GM10248 (cell line): Measurements from ENCODE around the gene PLEKHA6.

Experiments used
- CTCF ChIA-PET: fragments of 300-600 bp; sonication (Branson Sonifier 250); formaldehyde crosslinking; extraction: SDS; loops from one replicate; lab custom pipeline; 2021; ENCODE audit warnings: antibody characterized with exemption; lab: Yijun Ruan, JAX
- POLR2A ChIA-PET: fragments of 350-650 bp; sonication (Branson Sonifier 250); formaldehyde crosslinking; extraction: SDS; loops from one replicate; lab custom pipeline; 2020; ENCODE audit warnings: antibody characterized with exemption; lab: Yijun Ruan, JAX
- DNase-seq: peaks from one replicate; pipeline ENCODE4 v3.0.0; 2012; ENCODE audit errors: extremely low spot score
- CTCF ChIP-seq: IDR thresholded peaks from 2 replicates; pipeline ENCODE4 v1.5.1; 2012; ENCODE audit warnings: mild to moderate bottlenecking, low read depth; ENCODE audit errors: extremely low read depth, missing control alignments, control extremely low read depth

PLEKHA6 gene

GRCh38 chr1:204280099-204280961 is 79.4 kb downstream of the PLEKHA6 start:
- DNase-seq: no peak
- no peak for TF ChIP-seq CTCF
- ChIA-PET CTCF (no interaction called here), POLR2A (no interaction called here)

- ChIA-PET CTCF (interaction anchor here (1.2 to 1.3 kb wide), 2 partner anchors 10 to 20 kb away, joined by 5 to 6 read pairs; no protein-coding TSS in a partner anchor), POLR2A (no interaction called here)
These were observed 80.8 kb downstream of the PLEKHA6 start for GRCh38 chr1:204278958-204279357.

GRCh38 chr1:204278251-204278650 is 81.5 kb downstream of the PLEKHA6 start:
- DNase-seq: no peak
- TF ChIP-seq CTCF: no peak
- POLR2A ChIA-PET: interaction anchor here (0.6 kb wide), 1 partner anchor 397 kb away, joined by 4 read pairs; no protein-coding TSS in a partner anchor
- CTCF ChIA-PET: interaction anchor here (1.2 to 1.3 kb wide), 2 partner anchors 9 to 20 kb away, joined by 5 to 6 read pairs; no protein-coding TSS in a partner anchor

More at GRCh38 chr1:204278958-204279357, 80.8 kb downstream of the PLEKHA6 start:
- no peak for DNase-seq
- no peak for TF ChIP-seq CTCF

GRCh38 chr1:204277563-204278219 is 82.0 kb downstream of the PLEKHA6 start:
- no peak for TF ChIP-seq CTCF
- POLR2A ChIA-PET: interaction anchor here (0.6 kb wide), 1 partner anchor 398 kb away, joined by 4 read pairs; no protein-coding TSS in a partner anchor

DNA sequence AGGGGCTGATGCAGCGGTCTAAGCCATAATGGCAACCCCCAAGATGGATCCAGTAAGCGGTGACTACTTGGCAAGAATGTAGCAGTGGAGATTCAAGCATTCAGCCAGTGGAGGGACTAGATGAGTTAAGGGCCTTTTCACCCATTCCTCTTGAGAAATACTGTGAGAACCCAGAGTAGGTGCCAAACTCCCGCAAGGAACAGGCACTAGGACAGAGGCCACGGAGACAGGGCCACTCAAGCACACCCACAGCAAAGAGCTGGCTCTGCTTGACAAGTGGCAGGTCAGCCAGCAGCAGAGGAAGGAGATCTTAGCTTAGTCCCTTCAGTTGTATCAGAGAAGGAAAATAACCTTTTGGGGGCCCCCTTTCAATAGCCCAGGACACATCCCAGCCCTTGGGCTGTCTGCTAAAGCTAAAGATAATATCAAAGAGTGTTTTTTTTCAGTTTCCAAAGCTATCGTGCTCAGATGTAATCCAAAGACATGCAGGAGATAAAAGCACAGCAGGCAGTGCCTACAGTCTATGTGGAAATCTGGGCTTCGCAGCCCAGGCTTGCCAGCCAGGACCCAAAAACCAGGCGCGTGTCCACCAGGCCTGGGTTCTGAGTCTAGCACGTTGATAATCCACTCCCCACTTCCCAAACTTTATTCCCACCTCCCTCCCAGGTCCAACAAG is 83.9 kb downstream of the PLEKHA6 start:
- TF ChIP-seq CTCF: no peak
- no peak for DNase-seq
- POLR2A ChIA-PET: no interaction called here
- CTCF ChIA-PET: no interaction called here

More at GRCh38 chr1:204277563-204278219, 82.0 kb downstream of the PLEKHA6 start:
- no peak for DNase-seq
- CTCF ChIA-PET: no interaction called here

DNA sequence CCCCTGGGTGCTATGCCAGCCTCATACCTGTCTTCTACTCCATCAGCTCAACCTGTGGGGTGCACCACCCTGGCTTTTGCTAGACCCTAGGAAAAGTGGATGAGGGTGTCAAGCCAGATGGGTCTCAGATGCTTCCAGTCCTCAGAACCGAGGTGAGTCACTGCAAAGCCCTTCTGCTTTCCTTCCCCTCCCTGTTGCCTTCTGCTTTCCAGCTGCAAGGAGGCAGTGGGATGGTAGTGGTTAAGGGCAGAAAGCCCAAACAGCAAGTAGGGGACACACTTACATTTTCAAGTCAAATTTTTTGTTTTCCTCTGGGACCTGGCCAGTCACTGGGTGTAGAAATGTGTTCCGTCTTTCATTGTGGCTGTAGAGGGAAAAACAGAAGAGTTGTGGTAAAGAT is 85.3 kb downstream of the PLEKHA6 start:
- POLR2A ChIA-PET: no interaction called here
- DNase-seq: no peak
- CTCF ChIA-PET: no interaction called here
- TF ChIP-seq CTCF: no peak
